CMK (cell line): ENCODE measurements around the gene MASP1.

Source experiments
- DNase-seq: peaks from one replicate; pipeline ENCODE4 v3.0.0-alpha.2; 2010; ENCODE audit warnings: low read depth

The MASP1 gene

GRCh38 chr3:187186801-187187421 is 104.6 kb downstream of the MASP1 start:
- DNase-seq: no peak

GRCh38 chr3:187186375-187186774 is 105.2 kb downstream of the MASP1 start:
- no peak for DNase-seq

GRCh38 chr3:187185759-187186158 is 105.8 kb downstream of the MASP1 start:
- DNase-seq: no peak
